Measurements from ENCODE around the gene YIPF1.

The YIPF1 gene

GRCh38 chr1:53889304-53890298 lies at the start of gene YIPF1:
TSS of gene YIPF1 (minus strand) at chr1:53889797. CDS start at chr1:53888937, 860 bp downstream.
- DNase-seq = peak; percentile 89
- peak; percentile 93 for ATAC-seq

- DNase-seq = no peak
- ATAC-seq = no peak
These were observed 48.7 kb upstream of the YIPF1 start for GRCh38 chr1:53938136-53938830.

- DNase-seq (no peak), ATAC-seq (no peak)
These were observed 46.8 kb upstream of the YIPF1 start for GRCh38 chr1:53936430-53936829.

- DNase-seq = no peak
- no peak for ATAC-seq
These were observed 44.7 kb upstream of the YIPF1 start for GRCh38 chr1:53934170-53934765.

GRCh38 chr1:53931523-53931922 lies 41.9 kb upstream of the YIPF1 start:
- no peak for ATAC-seq

GRCh38 chr1:53930932-53931331 lies 41.3 kb upstream of the YIPF1 start:
- ATAC-seq = no peak
- DNase-seq = no peak

More at GRCh38 chr1:53931523-53931922, 41.9 kb upstream of the YIPF1 start:
- no peak for DNase-seq

- DNase-seq = no peak
- no peak for ATAC-seq
These were observed 39.8 kb upstream of the YIPF1 start for GRCh38 chr1:53929246-53929960.

- ATAC-seq = no peak
- DNase-seq = no peak
These were observed 37.8 kb upstream of the YIPF1 start for GRCh38 chr1:53927376-53927881.

- DNase-seq (peak; percentile 37), ATAC-seq (peak; percentile 91)
These were observed 30.1 kb upstream of the YIPF1 start for GRCh38 chr1:53919675-53920066.

GRCh38 chr1:53918343-53918742 lies 28.7 kb upstream of the YIPF1 start:
- ATAC-seq (no peak), DNase-seq (no peak)

GRCh38 chr1:53913352-53914033 lies 23.9 kb upstream of the YIPF1 start:
- ATAC-seq (no peak), DNase-seq (no peak)

GRCh38 chr1:53911442-53911841 lies 21.8 kb upstream of the YIPF1 start:
- no peak for ATAC-seq
- DNase-seq = no peak

- no peak for DNase-seq
These were observed 20.3 kb upstream of the YIPF1 start for GRCh38 chr1:53909946-53910345.

GRCh38 chr1:53906121-53906520 lies 16.5 kb upstream of the YIPF1 start:
- ATAC-seq = no peak

More at GRCh38 chr1:53909946-53910345, 20.3 kb upstream of the YIPF1 start:
- ATAC-seq = no peak

GRCh38 chr1:53905509-53905908 lies 15.9 kb upstream of the YIPF1 start:
- DNase-seq = no peak
- ATAC-seq = no peak

More at GRCh38 chr1:53906121-53906520, 16.5 kb upstream of the YIPF1 start:
- no peak for DNase-seq

- ATAC-seq (no peak), DNase-seq (no peak)
These were observed 12.9 kb upstream of the YIPF1 start for GRCh38 chr1:53902235-53903138.

GRCh38 chr1:53899708-53900107 lies 10.1 kb upstream of the YIPF1 start:
- ATAC-seq (no peak), DNase-seq (no peak)

GRCh38 chr1:53899206-53899628 lies 9.6 kb upstream of the YIPF1 start:
- ATAC-seq = no peak
- DNase-seq = no peak

- ATAC-seq (no peak), DNase-seq (no peak)
These were observed 7.1 kb upstream of the YIPF1 start for GRCh38 chr1:53896635-53897229.

- DNase-seq (no peak), ATAC-seq (no peak)
These were observed 5.8 kb upstream of the YIPF1 start for GRCh38 chr1:53895421-53895820.

Measured in stimulated activated naive CD8-positive, alpha-beta T cell treated with anti-CD3 and anti-CD28 coated beads, Interleukin-15, Interleukin-2, amounts not matched to agents 100 U/mL and 50 U/mL, for 24 hours (primary cell).